Mucosa of gallbladder (tissue), 1 donor: ENCODE data around the gene FFAR1. TPM values are rescaled to one million over a fixed set of nuclear protein-coding genes. Genes with fewer than 3 reads are reported as not detected.
"Not testable (repeated sequence)": the region's sequence is repeated elsewhere in the genome, so short reads cannot be mapped to it uniquely, and the experiment has no call there.

Experiments used
- DNase-seq: peaks from one replicate; pipeline ENCODE4 v3.0.0-alpha.2; 2020; ENCODE audit warnings: low spot score
- total RNA-seq: library from RNA; stranded (reverse); gene quantifications from one replicate; pipeline ENCODE4 v1.2.1, GENCODE V29; 2021
- donor health status: DM: no; HTN: no; CAD: no.

Gene FFAR1
- total RNA-seq, 1 donor from 2014 or later, result not detected

DNA sequence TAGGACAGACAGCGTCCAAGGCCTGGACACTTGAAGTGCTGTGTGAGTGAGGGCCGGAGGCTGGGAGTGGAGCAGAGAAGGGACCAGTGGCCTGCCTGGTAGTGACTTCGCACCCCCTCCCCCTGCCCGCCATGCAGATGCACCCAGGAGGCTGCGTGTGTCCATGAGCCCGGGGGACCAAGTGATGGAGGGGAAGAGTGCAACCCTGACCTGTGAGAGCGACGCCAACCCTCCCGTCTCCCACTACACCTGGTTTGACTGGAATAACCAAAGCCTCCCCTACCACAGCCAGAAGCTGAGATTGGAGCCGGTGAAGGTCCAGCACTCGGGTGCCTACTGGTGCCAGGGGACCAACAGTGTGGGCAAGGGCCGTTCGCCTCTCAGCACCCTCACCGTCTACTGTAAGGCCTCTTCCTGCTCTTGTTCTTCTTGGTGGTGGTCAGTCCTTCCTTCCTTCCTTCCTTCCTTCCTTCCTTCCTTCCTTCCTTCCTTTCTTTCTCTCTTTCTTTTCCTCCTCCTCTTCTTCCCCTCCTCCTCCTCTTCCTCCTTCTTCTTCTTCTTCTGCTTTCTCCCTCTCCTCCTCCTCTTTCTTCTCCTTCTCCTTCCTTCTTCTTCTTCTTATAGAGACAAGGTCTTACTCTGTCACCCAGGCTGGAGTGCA is 6.0 kb upstream of the FFAR1 start:
- no peak for DNase-seq

DNA sequence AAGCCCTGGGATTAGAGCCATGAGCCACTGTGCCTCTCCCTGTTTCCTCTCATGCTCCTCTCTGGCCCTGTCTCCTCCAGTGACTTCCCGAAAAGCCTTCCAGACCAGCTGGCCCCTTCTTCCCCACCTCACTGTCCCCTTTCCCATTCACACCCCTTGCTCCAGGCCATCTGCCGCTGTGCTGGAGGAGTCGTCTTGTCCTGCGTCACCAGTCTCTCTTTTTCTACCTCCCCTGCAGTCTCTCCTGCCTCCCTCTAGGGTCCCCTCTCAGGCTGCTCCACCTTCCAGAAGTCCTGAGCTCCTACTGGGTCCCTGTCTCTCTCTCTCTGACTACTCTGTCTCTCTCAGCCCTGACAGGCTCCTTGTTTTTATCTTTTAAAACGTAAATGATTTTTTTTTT is 5.3 kb upstream of the FFAR1 start:
- no peak for DNase-seq

GRCh38 chr19:35344511-35345031 is 3.1 kb upstream of the FFAR1 start:
- DNase-seq, result no peak

DNA sequence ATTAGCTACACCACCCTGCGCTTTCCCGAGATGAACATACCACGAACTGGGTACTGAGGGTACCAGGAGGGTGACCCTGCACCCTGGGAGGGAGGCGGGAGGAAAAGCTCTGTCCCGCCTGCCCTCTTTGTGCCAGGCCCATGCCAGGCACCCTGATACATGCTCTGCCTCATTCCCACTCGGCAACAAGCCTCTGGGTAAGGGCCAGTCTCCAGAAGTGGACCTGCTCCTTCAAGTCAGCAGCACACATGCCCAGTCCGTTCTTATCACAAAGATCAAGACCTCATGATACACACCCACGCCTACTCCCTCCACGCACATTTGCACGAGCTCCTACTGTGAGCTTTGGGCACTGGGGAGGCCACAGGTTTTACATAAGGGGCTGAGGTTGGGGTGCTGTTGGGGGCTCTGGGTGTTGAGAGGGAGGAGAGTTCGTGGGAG is 2.0 kb upstream of the FFAR1 start:
- DNase-seq, result no peak

DNA sequence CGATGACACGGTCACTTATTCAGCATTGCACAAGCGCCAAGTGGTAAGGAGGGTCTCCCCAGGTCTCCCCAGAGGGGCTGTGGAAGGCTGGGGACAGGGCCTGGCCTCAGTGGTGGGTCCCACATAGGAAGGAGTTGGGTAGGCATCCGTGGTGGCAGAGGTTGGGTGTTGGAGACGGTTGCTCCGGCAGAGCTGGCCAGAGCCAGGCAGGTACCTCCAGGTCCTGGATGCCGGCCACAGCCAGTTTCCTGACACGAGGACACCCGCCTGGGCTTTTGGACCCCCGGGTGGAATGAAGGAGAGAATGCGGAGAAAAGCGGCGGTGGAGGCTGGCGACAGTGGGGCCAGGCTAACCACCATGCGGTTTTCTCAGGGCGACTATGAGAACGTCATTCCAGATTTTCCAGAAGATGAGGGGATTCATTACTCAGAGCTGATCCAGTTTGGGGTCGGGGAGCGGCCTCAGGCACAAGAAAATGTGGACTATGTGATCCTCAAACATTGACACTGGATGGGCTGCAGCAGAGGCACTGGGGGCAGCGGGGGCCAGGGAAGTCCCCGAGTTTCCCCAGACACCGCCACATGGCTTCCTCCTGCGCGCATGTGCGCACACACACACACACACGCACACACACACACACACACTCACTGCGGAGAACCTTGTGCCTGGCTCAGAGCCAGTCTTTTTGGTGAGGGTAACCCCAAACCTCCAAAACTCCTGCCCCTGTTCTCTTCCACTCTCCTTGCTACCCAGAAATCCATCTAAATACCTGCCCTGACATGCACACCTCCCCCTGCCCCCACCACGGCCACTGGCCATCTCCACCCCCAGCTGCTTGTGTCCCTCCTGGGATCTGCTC is 1.3 kb upstream of the FFAR1 start:
- DNase-seq, result peak; percentile 28

- DNase-seq, result no peak
Observed at GRCh38 chr19:35347930-35348298, 212 bp downstream of the FFAR1 start.

DNA sequence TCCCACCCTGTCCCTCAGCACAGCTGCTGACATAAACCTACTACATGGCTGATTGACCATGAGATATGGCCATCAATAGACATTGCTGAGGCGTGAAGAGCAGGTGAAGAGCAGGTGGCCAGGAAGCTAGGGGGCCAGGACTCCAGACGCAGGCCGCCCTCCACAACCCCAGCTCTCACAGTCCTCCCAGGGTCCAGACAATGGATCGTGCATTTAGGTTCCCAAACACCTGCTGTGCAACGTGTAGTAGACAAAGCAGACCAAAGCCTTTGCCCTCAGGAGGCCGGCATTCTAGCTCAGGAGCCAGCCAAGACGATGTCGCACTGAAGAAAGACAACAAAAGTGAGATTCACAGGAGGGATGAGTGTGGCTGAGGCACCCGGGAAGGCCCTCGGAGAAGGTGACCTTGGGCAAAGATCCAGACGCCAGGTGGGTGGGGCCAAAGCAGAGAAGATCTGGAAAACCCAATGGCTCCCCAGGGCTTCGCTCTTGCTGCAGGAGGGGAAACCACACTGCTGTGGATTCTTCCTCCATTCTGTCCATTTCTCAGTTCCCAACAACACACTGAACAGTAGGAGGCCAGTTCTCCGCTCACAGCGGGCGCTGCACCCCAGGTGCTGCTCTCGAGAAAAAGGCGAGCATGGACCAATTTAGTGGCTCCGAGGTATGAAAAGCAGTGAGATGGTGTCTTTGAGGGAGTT is 1.4 kb downstream of the FFAR1 start:
- no peak for DNase-seq

DNA sequence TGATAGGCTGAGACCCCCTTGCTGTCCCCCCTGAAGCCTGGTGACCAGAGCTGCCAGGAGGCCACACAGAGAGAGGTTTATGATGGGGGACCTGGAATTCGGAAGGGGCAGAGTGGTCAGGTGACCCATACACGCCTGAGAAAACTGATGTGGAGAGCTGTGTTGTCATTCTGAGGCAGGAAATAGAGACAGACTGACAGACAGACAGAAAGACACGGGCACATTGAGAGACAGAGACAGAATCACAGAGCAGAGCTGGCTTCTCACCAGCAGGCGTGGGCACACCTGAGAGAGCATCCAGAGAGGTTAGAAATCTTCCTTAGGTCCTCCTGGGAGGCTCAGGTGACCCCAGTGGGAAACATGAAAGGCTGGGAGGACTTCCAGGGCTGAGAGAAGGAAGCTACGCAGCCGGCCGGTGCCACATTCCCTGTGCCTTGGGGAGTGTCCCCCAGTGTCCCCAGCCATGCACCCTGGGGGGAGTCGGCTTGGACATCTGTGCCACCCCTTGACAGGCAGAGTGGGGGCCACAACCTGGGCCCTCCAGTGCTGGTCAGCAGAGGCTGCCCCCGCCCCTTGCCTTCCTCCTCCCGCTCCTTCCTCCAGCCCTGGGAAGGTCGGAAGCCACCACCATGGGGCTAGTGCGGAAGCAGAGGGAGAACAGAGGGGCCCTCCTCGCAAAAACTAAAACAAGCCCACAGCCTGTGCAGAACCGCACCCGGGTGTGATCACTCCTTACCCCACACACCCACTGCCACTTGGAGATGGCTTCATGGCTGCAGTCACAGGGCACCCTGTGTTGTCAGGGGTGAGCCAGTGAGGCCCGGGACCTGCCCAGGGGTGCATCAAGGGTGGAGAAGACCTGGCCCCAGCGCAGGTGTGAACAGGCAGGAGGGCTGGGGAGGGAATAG is 2.2 kb downstream of the FFAR1 start:
- DNase-seq, result no peak

GRCh38 chr19:35350591-35350990 is 2.9 kb downstream of the FFAR1 start:
- DNase-seq, result no peak

DNA sequence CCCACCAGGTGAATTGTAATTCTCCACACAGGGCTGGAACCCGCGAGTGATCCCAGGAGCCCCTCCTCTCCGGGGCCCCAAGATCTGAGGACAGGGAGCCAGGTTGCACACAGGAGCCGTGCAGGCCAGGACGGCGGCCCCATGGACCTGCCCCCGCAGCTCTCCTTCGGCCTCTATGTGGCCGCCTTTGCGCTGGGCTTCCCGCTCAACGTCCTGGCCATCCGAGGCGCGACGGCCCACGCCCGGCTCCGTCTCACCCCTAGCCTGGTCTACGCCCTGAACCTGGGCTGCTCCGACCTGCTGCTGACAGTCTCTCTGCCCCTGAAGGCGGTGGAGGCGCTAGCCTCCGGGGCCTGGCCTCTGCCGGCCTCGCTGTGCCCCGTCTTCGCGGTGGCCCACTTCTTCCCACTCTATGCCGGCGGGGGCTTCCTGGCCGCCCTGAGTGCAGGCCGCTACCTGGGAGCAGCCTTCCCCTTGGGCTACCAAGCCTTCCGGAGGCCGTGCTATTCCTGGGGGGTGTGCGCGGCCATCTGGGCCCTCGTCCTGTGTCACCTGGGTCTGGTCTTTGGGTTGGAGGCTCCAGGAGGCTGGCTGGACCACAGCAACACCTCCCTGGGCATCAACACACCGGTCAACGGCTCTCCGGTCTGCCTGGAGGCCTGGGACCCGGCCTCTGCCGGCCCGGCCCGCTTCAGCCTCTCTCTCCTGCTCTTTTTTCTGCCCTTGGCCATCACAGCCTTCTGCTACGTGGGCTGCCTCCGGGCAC is 3.9 kb downstream of the FFAR1 start:
- DNase-seq, result no peak

GRCh38 chr19:35352177-35352447 is 4.4 kb downstream of the FFAR1 start:
- no peak for DNase-seq

GRCh38 chr19:35352448-35353304 is 5.0 kb downstream of the FFAR1 start:
- peak; percentile 70 for DNase-seq

DNA sequence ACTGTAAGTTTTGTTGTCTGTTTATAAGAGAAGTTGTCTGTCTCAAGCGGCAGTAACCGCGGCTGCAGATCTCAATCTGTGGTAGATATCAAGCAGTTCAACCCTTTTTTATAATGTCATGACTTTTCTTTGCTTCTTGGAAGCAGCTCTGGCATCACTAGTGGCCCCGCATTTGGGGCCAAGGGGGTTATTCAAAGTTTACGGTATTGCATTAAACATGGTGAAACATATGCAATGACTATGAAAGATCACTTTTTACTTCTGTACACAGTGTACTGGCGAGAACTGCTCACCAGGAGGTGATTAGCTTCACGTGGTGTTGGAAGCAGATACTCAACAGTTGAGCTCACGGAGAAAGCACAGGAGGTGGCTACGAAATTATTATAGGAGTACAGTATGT is 5.9 kb downstream of the FFAR1 start:
- no peak for DNase-seq

DNA sequence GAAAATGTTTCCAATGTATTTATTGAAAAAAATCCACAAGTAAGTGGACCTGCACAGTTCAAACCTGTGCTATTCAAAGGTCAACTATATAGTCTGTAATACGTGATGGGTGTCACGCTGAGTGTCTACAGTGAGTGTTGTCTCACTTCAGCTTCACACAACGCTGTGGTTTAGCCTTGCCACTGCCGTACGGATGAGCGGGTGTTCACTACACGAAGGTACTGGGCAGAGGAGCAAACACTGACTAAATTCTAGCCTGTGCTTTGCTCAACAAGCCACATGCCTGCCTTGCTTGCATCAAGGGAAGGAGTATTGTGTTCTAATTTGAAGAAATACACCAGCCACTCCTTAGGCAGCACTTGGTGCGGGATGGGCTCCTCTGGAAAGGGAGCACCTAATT is 7.2 kb downstream of the FFAR1 start:
- no peak for DNase-seq

GRCh38 chr19:35355791-35356460 is 8.2 kb downstream of the FFAR1 start:
- no peak for DNase-seq

DNA sequence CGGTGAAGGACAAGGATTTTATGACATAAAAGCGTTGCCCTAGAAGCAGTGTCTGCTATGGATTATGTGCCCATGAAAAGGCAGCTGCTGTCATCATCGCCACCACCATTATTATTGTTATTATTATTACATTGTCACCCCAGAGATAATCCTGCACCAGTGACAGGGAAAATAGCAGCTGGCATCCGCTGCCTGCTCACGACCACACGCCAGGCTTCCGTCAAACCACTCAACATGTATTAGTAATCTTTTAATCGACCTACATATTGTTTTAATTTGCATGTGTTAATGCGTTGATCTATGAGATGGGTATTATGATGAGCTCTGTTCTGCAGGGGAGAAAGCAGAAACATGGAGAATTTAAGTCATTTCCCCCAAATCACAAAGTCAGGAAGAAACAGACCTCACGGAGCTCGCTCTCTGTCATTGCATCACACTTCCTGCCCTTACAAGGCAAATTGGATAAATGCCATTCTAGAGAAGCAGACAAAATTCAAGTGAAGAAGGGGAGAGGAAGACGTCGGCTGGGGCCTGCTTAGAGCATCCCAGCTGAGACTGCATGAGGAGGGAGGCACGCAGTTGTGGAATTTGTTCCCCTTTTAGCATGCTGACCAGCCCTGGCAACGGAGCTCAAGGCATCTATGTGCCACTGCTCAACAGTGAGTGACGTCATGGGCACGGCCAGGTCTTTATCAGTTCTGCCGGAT is 10.3 kb downstream of the FFAR1 start, which contains the start of gene FFAR3:
Gene FFAR3, plus strand, starts transcription at position 594 of the 707 bp plus-strand sequence. CDS start 431 bp downstream, outside the sequence.
- peak; percentile 32 for DNase-seq

- DNase-seq, result not testable (repeated sequence)
Observed at GRCh38 chr19:35358834-35359233, 11.1 kb downstream of the FFAR1 start.

- DNase-seq, result not testable (repeated sequence)
Observed at GRCh38 chr19:35359395-35359794, 11.7 kb downstream of the FFAR1 start.
